Loucy (cell line): ENCODE data around the gene SDCCAG8.

Experiments used
- CTCF ChIP-seq: fragments of 200-600 bp; sonication (generic); conservative IDR thresholded peaks from 2 replicates; pipeline ENCODE4 v1.5.1; 2014; ENCODE audit warnings: mild to moderate bottlenecking, antibody characterized with exemption, low read length
- EZH2phosphoT487 ChIP-seq: fragments of 200-600 bp; IDR thresholded peaks from 2 replicates; pipeline ENCODE4 v1.6.1; 2018; ENCODE audit warnings: antibody characterized with exemption, mild to moderate bottlenecking, moderate library complexity, borderline replicate concordance

GRCh38 chr1:243548516-243548915 is 292.7 kb downstream of the SDCCAG8 start:
- TF ChIP-seq CTCF (no peak), EZH2phosphoT487 (no peak)
